ENCODE measurements around the gene TOB1.
"Not testable (repeated sequence)": the region's sequence is repeated elsewhere in the genome, so short reads cannot be mapped to it uniquely, and the experiment has no call there.

TOB1 gene

GRCh38 chr17:50867363-50868139, 1.4 kb upstream of the TOB1 start:
- DNase-seq, result peak; percentile 88

GRCh38 chr17:50866950-50867362, 802 bp upstream of the TOB1 start:
- peak; percentile 73 for DNase-seq

GRCh38 chr17:50865868-50866260, 290 bp downstream of the TOB1 start:
- DNase-seq, result no peak

- DNase-seq, result peak; percentile 62
Measured at GRCh38 chr17:50865060-50865867, 890 bp downstream of the TOB1 start.

GRCh38 chr17:50864747-50865059, 1.5 kb downstream of the TOB1 start:
- DNase-seq, result no peak

GRCh38 chr17:50863931-50864330, 2.2 kb downstream of the TOB1 start:
- DNase-seq, result no peak

GRCh38 chr17:50863221-50863843, 2.8 kb downstream of the TOB1 start:
- peak; percentile 66 for DNase-seq

GRCh38 chr17:50861822-50862528, 4.2 kb downstream of the TOB1 start:
- no peak for DNase-seq

GRCh38 chr17:50861334-50861676, 4.8 kb downstream of the TOB1 start:
- DNase-seq, result no peak

GRCh38 chr17:50859727-50860126, 6.4 kb downstream of the TOB1 start:
- DNase-seq, result not testable (repeated sequence)

- DNase-seq, result no peak
Measured at GRCh38 chr17:50858486-50859225, 7.5 kb downstream of the TOB1 start.

- no peak for DNase-seq
Measured at GRCh38 chr17:50856431-50856830, 9.7 kb downstream of the TOB1 start.

- no peak for DNase-seq
Measured at GRCh38 chr17:50855708-50856330, 10.3 kb downstream of the TOB1 start.

- DNase-seq, result no peak
Measured at GRCh38 chr17:50853781-50854180, 12.4 kb downstream of the TOB1 start.

GRCh38 chr17:50853015-50853615, 13.0 kb downstream of the TOB1 start:
- DNase-seq, result no peak

- DNase-seq, result no peak
Measured at GRCh38 chr17:50850640-50851039, 15.5 kb downstream of the TOB1 start.

- no peak for DNase-seq
Measured at GRCh38 chr17:50848711-50849110, 17.4 kb downstream of the TOB1 start.

- DNase-seq, result no peak
Measured at GRCh38 chr17:50848039-50848438, 18.1 kb downstream of the TOB1 start.

GRCh38 chr17:50847566-50847965, 18.6 kb downstream of the TOB1 start:
- no peak for DNase-seq

GRCh38 chr17:50845240-50846147, 20.7 kb downstream of the TOB1 start:
- no peak for DNase-seq

Measured in stimulated activated CD8-positive, alpha-beta memory T cell treated with anti-CD3 and anti-CD28 coated beads, Interleukin-4, amount 100 ng/mL, for 48 hours (primary cell).